HG03025 (cell line): ENCODE measurements around the gene ATG16L1.

ENCODE experiments used
- ATAC-seq: cut with Tn5 transposase; IDR thresholded peaks from one replicate; pipeline ENCODE4 v1.9.1; 2021; ENCODE audit warnings: mild to moderate bottlenecking, moderate library complexity; ENCODE audit not compliant: unreplicated experiment, low FRiP score

Gene ATG16L1

DNA sequence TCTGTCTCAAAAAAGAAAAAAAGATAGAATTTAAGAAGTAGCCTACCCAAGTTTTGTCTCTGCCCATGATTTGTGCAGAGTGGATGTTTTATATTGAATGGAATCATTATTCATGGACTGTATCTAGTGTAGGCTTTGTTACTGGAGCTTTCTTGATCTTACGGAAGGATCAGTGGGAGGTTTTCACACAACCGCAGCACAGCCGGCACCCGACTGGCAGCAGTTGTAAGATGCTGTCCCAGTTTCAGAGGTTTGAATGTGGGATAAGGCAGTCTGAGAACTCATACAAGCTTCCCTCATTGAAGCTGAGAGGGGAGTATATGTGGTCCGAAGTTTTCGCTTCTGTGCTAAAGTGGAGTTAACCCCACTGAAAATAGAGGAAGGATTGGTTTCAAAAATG, 36.4 kb downstream of the ATG16L1 start:
- no peak for ATAC-seq

DNA sequence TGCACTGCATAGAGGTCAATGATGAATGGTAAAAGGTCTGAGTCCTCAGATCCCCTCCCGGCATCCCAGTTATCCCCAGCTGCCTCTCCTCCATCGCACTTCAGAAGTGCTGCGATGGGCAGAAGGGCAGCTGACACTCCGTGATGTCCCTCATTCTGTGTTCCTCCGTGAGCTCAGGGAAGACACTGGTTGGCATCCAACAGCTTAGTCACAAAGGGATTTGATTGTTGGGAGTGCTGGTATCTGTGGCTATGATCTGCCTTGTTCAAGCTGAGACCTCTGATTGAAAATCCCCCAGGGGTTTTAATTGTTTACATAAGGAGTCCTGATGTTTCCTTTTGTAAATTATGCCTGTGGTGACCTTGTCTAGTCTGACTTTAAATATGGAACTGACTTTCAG, 37.2 kb downstream of the ATG16L1 start:
- no peak for ATAC-seq

DNA sequence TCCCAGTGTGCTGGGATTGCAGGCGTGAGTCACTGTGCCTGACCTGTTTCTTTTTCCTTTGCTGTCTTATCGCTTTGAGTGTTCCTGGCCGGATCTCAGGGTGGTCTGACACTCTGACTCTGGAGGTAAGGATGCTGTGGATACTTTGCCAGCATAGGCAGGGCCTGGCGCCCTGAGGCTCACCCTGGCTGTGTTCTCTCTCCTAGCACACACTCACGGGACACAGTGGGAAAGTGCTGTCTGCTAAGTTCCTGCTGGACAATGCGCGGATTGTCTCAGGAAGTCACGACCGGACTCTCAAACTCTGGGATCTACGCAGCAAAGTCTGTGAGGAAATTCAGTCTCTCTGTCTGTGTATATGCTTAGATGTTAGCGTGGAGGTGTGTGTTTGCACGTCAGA, 38.2 kb downstream of the ATG16L1 start:
- ATAC-seq: no peak

DNA sequence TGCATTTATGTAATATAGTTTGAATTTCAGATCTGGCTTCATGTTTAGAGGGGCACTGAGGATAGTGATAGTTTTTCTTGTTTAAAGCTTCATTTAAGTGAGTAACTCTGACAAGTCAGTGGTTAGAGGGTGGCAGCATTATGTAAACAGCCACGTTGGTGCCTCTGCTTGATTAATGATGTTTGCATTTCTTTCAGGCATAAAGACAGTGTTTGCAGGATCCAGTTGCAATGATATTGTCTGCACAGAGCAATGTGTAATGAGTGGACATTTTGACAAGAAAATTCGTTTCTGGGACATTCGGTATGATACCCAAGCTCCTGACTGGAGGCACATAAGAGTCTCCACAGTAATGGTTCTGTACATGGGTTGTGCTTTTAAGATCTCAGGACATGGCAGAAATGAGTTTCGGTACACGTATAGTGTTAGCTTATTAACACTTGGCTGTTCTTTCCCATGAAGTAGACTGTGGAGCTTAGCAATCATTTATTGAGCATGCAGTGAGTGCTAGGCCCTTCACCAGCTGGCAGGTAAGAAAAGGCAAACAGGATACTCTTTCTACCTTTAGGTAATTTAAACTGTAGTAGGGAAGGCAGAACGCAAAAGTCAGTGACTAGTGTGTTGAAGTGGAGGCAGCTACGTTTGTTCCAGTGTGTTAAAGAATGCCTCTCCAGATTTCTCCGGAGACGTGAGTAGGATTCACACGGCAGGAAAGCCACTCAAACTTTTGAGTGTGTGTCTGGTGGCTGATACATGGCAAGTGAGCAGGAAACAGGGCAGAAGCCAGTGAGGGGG, 38.8 kb downstream of the ATG16L1 start:
- ATAC-seq: no peak

DNA sequence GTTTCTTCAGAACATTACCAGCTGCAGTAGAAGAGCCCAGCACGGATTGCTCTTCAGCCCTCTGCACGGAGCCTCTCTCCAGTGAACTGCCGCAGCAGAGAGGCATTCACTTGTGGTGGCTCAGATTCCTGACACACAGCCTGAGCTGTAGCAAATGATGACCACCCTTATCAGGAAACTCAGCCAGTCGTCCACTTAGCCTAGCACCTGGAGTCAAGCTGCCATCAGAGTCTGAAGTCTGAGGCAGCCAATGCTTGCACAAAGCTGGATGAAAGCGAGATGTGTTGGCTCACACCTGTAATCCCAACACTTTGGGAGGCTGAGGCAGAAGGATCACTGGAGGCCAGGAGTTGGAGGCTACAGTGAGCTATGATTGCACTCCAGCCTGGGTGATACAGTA, 44.4 kb downstream of the ATG16L1 start:
- ATAC-seq: no peak

DNA sequence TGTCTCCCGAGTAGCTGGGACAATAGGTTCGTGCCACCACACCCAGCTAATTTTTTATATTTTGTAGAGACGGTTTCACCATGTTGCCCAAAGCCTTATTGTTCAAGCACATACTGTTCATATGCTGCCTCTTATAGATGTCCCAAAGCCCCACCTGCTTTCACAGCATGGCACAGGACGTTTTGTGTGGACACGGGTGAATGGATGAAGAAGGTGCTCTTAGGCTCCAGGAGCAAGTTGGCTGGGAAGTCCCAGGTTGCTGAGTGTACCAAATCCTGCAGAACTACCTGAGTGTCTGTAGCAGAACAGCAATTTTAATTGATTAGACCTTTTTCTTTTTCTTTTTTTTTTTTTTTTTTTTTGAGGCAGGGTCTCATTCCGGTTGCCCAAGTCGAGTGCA, 45.6 kb downstream of the ATG16L1 start:
- ATAC-seq: no peak

DNA sequence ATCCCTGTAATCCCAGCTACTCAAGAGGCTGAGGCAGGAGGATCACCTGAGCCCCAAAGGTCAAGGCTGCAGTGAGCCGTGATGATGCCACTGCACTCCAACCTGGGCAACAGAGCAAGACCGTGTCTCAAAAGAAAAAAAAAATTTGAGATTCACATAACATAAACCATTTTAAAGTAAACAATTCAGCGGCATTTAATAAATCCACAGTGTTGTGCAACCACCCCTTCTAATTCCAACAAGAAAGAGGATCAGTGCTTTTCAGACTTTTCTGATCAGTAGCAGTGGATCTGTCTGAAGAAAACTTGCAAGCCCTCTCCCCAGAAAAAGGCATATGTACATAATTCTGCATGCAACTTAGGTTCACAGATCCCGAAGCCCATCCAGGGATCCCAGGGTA, 48.9 kb downstream of the ATG16L1 start:
- no peak for ATAC-seq

DNA sequence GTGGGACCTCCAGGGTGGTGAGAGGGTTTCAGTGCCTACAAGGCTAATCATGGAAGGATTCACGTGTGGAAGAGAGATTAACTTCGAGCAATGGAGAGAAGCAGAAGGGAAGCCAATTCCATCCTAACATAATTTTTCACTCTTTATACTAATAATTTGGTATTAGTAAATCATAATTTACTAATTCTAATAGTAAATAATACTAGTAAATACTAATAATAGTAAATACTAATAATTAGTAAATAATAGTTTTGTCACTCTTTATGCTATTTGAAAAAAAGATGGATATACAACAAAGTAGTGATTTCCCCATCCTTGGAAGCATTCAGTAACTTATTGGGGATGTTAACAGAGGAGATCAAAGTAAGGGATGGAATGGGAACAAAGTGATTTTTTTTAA, 49.8 kb downstream of the ATG16L1 start:
- no peak for ATAC-seq

DNA sequence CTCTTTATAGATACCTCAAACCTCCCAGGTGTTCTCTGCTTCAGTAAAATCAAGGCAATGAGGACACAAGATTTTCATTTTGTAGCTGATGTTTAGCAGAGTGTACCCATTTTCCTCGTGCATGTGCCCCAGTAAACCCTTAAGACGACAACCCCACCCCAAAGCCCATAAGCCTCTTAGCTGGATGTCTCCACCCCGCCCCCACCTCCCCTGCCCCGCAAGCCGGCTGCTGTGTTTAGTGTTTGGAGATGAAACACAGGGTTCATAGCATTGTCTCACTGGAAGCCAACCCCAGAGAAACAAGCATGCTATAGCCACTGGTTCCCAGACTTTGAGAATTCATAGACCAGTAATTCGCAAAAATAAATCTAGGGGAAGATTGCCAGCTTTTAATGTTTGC, 50.3 kb downstream of the ATG16L1 start:
- ATAC-seq: no peak

DNA sequence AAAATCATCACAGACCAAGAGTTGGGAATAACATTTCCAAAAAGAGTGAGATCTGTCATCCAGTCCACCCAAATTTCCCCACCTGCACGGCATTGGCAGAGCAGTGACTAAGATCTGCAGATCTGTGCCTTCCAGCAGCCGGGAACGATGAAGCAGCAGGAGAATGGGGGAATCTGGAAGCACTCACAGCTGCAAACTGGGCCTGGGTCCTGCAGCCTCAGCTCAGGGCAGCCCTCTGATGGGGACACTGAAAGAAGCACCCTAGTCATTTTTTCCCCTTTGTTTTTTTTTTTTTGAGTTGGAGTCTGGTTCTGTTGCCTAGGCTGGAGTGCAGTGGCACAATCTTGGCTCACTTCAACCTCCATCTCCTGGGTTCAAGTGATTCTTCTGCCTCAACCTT, 51.8 kb downstream of the ATG16L1 start:
- ATAC-seq: no peak

DNA sequence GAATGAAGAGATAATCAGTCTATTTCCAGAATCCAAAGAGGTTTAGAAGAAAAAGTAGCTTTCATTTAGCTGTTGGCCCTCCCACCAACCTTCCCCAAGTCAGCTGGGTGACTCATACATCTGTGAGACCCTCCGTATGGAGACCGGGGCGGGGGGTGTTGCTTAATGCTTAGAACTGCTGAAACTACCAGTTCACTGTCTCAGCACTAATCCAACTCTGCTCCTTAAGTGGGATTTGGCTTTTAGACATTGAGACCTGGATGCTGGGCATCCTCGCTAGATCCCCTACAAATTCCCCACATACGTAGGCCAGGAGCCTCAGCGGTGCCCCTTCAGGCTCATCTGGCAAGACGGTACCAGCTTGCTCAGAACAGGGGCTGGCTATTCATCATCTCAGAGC, 56.1 kb downstream of the ATG16L1 start, which contains the start of gene SAG:
Gene SAG (plus strand): TSS at position 252 of the 400 bp plus-strand sequence. CDS start 1,374 bp downstream, outside the sequence.
- no peak for ATAC-seq

DNA sequence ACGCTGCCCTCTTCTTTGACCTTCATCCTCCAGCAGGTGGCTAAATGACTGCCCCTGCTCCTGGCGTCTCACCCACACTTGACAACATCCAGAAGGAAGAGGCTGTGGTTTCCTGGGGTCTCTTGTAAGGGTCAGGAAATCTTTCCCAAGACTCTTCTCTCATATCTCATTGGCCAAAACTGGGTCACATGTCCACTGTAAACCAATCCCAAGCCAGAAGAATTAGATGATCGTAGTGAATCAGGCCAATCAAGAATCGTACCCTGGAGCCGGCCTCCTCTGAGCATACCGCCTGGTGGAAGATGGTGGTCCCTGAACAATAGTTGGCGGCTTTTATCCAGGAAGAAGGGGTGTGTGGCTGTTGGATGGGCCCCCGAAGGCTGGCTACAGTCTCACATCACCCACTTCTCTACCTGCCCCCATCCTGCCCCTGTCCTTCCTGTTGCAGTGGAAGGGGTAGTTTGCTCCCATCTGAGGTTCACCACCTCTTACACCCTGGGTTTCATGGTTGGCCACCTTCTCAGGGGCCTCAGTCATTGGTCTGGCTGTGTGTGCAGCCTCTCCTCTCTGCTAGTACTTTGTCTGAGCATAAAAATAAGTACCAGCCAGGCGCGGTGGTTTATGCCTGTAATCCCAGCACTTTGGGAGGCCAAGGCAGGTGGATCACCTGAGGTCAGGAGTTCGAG, 59.9 kb downstream of the ATG16L1 start:
- no peak for ATAC-seq

DNA sequence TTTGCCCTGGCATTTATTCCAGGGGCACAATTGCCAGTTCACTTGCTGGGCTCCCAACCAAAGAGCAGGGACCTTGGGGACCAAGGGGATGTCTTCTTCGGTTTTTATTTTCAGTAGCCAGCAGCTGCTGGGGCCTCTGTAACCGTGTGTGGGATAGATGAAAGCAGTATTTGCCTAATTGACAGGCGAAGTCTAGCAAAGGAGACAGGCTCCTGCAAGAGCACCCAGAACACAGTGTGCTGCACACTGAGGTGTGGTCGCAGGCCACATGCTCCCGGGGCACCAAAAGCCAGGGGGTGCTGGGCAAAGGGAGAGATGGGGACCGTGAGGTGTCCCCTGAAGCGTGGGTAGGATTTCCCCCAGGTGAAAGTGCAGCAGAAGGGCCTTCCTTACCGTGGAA, 61.4 kb downstream of the ATG16L1 start:
- ATAC-seq: no peak

DNA sequence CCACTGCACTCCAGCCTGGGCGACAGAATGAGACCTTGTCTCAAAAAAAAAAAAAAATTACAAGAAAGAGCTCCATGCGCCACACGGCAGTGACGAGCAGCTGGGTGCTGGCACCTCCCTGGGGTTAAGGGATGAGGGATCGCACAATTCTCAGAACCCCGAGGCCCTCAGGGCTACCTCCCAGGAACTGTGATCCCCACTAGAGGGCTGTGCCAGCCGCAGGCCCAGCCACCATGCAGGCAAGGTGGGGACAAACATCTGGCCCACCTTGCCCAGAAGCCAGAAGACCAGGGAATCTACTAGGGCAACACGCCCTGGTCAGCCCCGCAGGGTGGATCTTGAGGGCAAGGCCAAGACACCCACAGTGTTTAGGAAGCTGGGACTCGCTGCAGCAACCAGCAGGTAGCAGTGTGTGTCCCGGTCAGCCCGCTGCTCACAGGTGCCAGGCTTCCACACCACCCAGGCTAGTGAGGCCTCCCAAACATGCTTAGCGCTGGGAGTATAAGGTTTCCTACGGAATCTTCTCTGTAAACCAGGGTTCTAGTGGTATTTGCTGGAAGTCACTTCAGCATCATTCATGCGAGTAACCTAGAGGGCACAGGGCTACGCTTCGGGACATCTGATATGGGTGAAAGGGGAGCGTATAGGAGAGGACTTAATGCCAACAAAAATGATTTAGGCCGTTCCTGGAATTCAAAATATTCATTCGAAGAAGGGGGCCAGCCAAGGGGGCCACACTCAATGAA, 62.9 kb downstream of the ATG16L1 start:
- ATAC-seq: no peak

DNA sequence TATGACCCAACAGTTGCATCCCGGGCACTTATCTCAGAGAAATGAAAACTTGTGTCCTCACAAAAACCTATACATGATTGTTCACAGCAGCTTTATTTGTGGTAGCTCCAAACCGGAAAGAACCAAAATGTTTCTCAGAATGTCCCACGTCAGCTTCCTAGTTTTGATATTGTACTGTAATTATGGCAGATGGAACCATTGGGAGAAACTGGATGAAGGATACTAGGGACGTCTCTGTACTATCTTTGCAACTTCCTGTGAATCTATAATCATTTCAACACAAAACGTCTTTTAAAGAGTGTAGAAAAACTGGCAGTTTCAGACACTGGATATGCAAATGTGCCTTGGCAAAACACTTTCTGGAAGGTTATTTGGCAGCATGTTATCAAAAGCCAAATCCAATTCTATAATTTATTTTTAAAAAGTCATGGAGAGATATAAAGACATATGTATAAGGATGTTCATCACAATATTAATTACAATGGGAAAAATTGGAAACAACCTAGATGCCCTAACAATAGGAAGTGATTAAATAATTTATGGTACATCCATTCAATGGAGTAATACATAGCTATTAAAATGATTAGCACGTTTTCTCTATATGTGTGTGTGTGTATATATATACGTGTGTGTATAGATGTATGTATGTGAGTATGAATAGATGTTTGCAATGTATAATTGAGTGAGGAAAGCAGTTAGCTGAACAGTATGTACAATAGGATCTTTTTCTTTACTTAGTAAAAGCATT, 65.9 kb downstream of the ATG16L1 start:
- ATAC-seq: no peak

DNA sequence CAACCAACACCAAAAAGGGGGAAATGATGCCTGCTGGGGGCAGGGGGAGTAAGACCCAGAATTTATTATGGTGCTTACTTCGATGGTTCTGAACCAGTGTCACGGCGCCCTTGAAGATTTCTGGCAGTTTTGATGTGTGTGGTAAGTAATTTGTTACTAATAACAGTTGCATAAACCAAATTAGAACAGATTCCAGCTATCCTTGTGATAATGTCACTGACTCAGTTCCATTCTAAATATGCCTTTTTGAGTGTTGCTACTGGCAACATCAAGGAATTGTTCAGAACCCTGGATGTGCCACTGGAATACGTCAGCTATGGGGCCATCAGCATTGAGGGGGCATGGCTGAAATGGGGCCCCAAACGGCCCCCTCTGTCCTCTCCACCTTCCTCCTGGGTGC, 67.8 kb downstream of the ATG16L1 start:
- ATAC-seq: no peak

DNA sequence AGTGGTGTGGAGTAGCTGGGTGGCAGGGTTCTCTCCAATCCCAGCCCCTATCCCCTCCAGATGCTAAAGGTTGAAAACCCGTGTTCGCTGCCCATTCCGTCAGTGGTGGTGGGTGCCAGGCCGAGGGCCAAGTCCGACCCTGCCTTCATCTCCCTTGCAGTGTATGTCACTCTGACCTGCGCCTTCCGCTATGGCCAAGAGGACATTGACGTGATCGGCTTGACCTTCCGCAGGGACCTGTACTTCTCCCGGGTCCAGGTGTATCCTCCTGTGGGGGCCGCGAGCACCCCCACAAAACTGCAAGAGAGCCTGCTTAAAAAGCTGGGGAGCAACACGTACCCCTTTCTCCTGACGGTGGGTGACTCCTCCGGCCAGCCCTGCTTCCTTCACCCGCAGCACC, 69.0 kb downstream of the ATG16L1 start:
- no peak for ATAC-seq

DNA sequence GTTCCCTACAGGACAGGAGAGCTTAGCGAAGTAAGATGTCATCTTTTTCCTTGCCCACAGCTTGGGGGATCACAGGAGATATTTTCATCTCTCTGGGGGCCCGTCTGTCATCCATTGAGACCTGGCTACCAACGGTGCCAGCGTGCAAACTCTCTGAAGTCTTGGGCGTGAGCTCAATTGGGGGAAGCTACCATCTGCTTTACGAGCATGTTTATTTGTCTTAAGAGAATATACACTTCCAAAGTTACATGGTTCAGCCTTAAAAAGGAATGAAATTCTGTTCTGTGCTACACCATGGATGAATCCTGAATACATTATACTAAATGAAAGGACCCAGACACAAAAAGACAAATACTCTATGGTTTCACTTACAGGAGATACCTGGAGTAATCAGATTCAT, 69.7 kb downstream of the ATG16L1 start:
- ATAC-seq: no peak

DNA sequence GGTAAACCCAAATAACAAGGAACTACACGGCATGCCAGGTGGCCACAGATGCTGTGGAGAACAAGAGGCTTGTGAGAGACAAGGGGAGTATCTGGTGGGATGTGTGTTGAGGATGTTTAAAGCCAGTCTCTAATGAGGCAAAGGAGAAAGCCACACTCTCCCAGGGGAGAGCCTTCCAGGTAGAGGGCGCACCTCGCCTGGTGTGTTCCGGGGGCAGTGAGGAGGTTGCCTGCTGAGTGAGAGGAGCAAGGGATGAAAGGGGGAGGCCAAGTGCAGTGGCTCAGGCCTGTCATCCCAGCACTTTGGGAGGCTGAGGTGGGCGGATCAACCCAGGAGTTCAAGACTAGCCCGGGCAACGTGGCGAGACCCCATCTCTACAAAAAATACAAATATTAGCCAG, 72.4 kb downstream of the ATG16L1 start:
- no peak for ATAC-seq

DNA sequence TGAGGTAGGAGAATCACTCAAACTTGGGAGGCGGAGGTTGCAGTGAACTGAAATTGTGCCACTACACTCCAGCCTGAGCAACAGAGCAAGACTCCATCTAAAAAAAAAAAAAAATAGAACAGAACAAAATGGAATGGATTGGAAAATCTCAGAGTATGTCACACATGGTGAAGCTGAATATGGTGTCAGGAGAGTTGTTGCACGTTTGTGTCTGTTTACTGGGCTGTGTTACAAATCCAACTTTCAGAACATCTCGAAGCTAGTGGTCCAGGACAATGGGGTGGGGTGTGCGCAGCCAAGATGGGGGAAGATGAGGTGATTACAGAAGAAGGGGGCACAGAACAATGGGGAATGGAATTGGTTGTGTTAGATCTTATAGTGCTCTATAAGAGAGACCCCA, 73.8 kb downstream of the ATG16L1 start:
- ATAC-seq: no peak

DNA sequence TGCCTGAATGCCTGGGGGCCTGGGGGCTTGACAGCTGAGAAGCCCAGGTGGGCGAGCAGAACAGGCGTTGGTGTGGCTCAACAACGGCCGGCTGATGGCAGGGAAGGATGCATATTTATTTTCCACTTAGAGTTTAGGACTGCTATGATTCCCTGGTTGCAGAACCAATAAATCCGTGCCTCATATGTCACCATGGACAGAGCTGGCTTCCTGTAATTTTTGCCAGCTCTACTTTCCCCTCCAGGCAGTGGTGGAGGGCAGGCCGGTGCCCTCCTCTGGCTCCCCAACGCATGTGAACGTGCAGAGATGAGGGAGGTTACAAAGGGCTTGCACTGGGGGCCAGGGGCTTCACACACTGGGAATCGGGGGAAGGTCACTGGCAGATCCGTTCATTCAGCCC, 74.3 kb downstream of the ATG16L1 start:
- no peak for ATAC-seq
